Pons (tissue), 1 donor: ENCODE measurements around the gene SCO1.
"Not testable (repeated sequence)": the region's sequence is repeated elsewhere in the genome, so short reads cannot be mapped to it uniquely, and the experiment has no call there.

Experiments used
- DNase-seq: peaks from one replicate; pipeline ENCODE4 v3.0.0-alpha.2; 2016; ENCODE audit warnings: low spot score

The SCO1 gene

DNA sequence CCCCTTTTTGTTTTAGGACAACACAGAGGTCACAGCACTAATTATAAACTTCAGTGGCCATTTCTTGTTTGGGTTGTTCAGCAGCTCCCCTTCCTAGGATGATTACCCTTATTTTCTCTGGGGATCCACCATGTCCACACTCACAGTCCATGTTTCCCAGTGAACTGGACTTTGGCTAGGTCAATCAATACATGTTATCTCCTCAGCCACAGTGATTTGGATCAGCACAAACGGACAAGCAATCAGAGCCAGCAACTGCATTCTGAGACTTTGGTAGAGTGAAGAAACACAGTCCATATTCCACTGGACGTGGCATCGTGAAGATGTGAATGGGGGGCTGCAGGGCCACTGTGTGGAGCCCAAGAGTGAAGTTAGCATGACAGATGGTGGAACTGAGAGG, 27.9 kb upstream of the SCO1 start:
- DNase-seq, result no peak

GRCh38 chr17:10724546-10725195, 27.3 kb upstream of the SCO1 start:
- no peak for DNase-seq

DNA sequence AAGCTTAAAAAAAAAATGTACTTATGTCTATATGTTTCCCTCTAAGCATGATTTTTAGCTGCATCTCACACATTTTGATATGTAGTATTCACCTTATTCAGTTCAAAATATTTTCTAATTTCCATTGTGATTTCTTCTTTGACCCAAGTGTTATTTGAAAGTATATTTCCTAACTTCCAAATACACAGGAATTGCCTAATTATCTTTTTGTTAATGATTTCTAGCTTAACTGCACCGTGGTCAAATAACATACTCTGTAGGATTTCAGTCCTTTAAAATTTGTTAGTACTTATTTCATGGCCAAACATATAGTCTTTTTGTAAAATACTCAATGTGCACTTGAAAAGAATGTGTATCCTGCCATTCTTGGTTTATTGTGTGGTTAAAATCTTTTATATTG, 21.2 kb upstream of the SCO1 start:
- DNase-seq, result no peak

GRCh38 chr17:10716218-10716617, 18.9 kb upstream of the SCO1 start:
- DNase-seq, result no peak

GRCh38 chr17:10713318-10713717, 16.0 kb upstream of the SCO1 start:
- no peak for DNase-seq

- no peak for DNase-seq
Observed at GRCh38 chr17:10705727-10706126, 8.4 kb upstream of the SCO1 start.

GRCh38 chr17:10702574-10702973, 5.2 kb upstream of the SCO1 start:
- DNase-seq, result peak; percentile 20

- DNase-seq, result no peak
Observed at GRCh38 chr17:10699856-10700255, 2.5 kb upstream of the SCO1 start.

- DNase-seq, result peak; percentile 36
Observed at GRCh38 chr17:10698096-10698818, 924 bp upstream of the SCO1 start.

- DNase-seq, result not testable (repeated sequence)
Observed at GRCh38 chr17:10695875-10696407, 1.4 kb downstream of the SCO1 start.

DNA sequence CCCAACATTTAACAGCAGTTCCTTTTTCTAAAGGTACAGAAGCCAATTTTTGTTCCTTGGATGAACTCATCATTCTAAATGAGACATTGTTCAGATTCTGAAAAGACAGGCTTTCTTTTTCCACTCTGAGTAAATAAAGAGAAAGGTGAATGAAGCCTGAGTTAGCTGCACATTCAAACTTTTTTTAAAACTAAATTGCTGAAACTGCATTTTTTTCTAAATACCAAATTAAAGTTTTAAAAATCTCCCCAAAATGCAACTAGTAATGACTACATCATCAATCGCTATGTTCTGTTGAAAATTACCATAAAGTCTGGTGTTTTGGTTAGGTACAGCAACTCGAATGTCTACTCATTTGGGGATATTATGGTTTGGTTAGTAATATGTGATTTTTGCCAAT, 9.8 kb downstream of the SCO1 start:
- DNase-seq, result no peak

DNA sequence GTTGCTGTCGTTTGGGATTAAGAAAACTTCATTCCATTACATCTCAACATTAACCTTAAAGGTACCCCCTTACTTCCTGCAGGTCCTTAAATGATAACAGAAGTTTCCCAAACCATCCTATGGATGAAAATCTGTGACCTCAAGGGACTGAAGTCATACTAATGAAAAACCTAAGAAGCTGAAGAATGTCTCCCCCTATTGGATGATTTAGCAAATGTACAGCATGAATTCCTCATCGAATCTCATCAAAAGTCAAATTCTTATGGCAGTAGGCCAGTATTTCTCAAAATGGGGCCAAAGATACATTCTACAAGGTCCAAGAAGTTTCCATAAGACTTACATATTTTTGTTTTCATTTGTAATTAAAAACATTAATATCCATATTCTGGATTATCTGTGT, 13.5 kb downstream of the SCO1 start:
- no peak for DNase-seq

DNA sequence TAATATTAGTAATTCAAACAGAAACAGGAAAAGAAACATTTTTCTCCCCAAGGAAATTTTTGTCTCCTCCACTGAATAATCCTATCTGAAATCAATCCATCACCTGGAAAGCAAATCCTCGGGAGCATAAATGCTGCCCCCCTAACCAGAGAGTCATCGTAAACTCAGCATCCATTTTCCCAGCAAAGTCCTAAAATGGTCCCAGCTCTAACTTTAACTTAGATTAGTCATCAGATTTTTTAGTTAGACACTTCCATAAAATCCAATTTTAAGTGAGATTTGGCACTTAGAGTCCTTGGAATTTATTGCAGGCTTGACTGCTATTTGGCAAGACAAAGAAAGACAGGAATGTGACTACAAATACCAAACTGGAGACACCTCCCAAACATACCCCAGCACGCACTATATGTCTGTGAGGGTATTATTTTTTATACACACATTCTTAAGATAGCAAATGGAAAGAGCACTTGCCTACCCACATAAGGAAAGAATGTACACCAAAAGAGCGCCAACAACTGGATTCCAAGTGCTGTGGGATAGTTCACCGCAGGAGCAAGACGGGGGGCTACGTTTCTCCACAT, 15.4 kb downstream of the SCO1 start:
- DNase-seq, result no peak

DNA sequence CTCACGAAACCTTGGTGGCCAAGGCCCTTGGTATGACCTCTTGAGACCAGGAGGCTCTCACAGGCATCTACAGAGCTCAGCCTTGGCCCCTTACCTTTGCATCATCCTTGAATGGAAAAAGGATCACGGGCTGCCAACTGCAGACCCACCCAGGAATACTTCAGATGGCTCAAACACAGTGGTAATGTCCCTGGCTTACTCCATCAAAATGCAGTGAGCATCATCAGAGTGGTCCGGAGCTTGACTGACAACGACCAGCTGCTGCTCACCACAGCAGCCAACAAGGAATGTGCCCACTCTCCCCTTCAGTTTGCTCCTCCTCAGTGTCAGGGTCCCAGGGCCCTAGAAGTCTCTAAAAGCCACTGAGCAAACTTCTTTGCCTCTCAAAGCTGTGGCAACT, 22.6 kb downstream of the SCO1 start:
- DNase-seq, result no peak

DNA sequence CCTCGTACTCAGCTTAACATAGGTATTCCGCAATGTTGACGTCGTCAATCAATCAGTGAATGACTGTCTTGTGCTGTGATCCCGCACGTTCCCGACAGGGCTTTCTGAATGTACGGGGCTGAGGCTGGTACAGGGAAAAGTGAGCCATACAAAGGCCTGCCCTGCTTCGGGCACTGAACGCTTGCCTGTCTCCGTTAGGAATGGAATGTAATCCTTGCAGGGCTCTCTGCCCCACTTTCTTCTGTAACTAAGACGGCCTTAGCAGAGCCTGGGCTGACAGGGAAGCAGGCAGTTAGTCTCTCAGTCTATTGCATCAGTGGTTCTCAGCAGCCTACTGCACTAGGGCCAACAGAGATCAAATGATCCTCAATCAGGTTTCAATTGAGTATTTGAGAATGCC, 24.0 kb downstream of the SCO1 start:
- DNase-seq, result no peak

- DNase-seq, result no peak
Observed at GRCh38 chr17:10668775-10669174, 28.6 kb downstream of the SCO1 start.

GRCh38 chr17:10666906-10667305, 30.4 kb downstream of the SCO1 start:
- no peak for DNase-seq

DNA sequence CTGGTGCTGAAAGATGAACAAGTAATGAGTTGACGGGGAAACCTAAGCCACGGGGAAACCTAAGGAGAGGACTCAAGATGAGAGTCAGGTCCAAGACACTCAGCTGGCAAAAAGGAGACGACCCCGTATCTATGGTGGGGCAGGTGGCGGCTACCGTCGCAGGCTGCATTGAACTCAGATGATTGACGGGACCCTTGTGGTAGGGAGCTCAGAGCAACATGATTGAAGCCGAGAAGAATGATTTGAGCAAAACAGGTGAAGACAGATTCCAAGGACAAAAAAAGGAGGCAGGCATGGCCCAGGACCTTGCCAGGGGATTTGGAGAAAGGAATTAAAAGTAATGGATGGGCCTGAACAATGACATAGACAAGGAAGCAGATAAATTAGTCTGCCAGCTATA, 32.8 kb downstream of the SCO1 start:
- no peak for DNase-seq

DNA sequence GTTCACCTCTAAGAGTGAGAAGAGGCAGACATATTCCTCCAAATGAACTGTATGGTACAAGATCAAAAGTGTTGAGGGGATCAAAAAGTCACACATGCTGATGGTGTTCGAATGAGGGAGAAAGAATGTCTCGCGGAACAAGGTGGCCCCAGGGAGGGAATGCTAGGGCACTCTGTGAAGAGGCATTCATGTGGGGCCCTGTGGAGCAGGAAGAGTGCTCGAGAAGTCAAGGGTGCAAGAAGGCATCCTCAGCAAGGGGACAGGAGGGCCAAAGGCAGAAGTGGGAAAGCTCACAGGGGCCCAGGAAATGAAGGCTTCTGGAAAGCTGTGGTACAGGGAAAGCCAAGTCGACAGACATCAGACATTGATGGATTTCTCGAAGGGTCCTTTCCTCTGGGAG, 34.1 kb downstream of the SCO1 start:
- no peak for DNase-seq

DNA sequence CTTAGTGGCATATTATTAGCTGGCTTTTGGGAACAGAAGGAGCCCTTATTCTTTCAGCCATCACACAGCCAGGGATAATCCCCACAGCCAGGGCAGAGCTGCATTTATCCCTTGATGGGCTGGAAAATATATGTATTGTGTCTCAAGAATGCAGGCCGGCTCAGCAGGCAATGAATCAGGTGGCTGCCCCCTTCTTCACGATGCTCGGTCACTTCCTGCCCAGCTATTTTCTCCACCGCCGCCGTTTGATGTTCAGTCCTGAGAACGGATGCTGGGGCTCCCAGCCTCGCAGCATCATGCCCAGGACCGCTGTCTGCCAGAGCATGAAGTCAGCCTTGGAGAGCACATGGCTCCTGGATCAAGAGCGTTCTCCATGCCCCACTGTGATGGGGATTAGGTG, 35.9 kb downstream of the SCO1 start:
- DNase-seq, result no peak

DNA sequence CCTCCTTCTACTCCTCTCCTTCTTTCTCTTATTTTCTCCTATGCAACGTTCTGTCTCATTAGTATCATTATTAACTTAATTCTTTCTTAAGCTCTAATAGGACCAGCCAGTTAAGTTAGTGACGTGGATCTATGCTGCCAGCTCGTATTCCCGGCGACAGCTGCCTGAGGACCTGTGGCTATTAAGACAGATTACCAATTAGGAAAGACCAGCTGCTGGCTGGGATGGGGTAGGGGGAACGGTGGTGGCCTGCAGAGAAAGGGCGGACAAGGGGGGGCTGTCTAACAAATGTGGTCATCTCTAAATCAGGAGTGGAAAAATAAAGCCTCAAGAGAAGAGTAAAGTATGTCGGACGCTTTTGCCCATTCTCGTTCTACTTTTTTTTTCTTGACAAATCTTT, 39.5 kb downstream of the SCO1 start:
- no peak for DNase-seq

DNA sequence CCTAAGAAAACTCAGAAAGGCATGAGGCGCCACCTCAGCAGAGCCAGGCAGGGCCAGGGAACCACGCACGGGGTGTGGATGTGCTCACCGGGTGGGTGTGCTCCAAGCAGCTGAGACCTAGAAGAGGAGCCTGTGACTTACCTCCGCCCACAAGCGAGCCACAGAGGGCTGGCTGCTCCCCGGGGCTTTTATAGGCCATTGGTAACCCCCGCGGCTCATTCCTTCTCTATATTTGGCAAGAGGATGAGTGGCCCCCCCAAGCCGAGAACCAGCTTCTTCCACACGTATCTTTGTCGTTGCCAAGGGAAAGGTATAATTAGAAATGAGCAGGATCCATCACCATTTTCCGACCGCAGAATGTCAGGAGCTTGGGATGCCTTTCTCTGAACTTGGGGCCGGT, 40.2 kb downstream of the SCO1 start, which contains the start of gene MYH3:
TSS of gene MYH3 (minus strand) at position 162 of the 400 bp plus-strand sequence. CDS start 2,245 bp downstream, outside the sequence.
- no peak for DNase-seq

- no peak for DNase-seq
Observed at GRCh38 chr17:10653987-10654386, 43.3 kb downstream of the SCO1 start.
